ENCODE measurements around the gene WWOX. TPM values are rescaled to one million over a fixed set of nuclear protein-coding genes. Genes with fewer than 3 reads are reported as not detected.

Gene WWOX
- total and polyA plus RNA-seq, 2 donors (not counting 1 experiment from before 2014, with no cell fraction given), result 10.5 to 42.3 TPM

DNA sequence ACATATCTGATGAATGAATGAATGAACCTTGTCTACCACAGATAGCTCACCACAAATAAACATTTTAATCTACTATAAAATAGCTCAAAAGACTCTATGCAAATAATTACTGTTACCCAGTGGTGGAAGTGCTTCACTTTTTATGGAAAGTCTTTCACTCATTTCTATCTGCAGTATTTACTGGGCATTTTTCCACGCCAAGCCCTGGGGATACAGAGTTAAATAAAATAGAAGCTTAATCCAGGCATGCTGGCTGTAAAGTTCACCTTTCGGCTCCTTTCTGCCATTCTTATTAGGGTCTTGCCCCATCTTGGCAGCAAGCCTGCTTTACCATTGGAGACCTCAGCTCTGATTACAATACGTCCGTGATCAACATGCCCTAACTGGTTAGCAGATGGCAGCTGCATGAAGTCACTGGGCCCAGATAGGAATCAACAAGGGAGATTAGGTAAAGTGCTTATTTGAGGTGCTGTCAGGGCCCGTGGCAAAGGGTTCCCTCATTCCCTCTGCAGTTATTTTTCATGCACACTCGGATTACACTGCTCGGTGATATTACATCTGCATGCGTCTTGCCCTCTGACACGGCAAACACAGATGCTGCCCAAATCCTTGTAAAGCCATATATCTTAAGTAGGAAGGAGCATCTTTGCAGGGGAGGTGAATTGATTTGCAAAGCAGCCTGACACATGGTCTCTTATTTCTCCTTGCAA lies 648.9 kb downstream of the WWOX start:
- Mint-ChIP-seq H3K4me3 (no peak overlapping the region), H3K9me3 (ENCODE audit: insufficient read depth) (no peaks in the 10 kb centered on the region), H3K4me1 (peaks cover 74% of the 10 kb centered on the region), H3K27ac (peak overlapping the region; percentile 18), H3K27me3 (no peaks in the 10 kb centered on the region)
- no peaks in the 10 kb centered on the region for H3K9me3 ChIP-seq (ENCODE audit: control extremely low read depth in 1 of 3, control insufficient read depth in 2 of 3, insufficient read depth in 1 of 3, low read length in 2 of 3)
- H3K36me3 ChIP-seq (replicated peaks in 1 of 2; ENCODE audit: control extremely low read depth in 1 of 2, control insufficient read depth in 1 of 2, extremely low read depth in 1 of 2, insufficient read depth in 2 of 2, low read length in 1 of 2), result no peaks in the 10 kb centered on the region
- no peaks in the 10 kb centered on the region for H4K20me1 ChIP-seq (ENCODE audit: control insufficient read depth, insufficient read depth, low read length, poor library complexity, severe bottlenecking)
- H3K79me2 ChIP-seq (ENCODE audit: control insufficient read depth, insufficient read depth, low read length), result peaks cover 9% of the 10 kb centered on the region
- H3K27ac ChIP-seq (ENCODE audit: low read length in 2 of 2), result peak overlapping the region; percentile 20 to 69
- H3K9ac ChIP-seq (ENCODE audit: low read length), result no peak overlapping the region
- peak overlapping the region; percentile 63 for H3K4me2 ChIP-seq (replicated peaks; ENCODE audit: low read depth, low read length, poor library complexity, severe bottlenecking)
- TF ChIP-seq, protein P1, sequence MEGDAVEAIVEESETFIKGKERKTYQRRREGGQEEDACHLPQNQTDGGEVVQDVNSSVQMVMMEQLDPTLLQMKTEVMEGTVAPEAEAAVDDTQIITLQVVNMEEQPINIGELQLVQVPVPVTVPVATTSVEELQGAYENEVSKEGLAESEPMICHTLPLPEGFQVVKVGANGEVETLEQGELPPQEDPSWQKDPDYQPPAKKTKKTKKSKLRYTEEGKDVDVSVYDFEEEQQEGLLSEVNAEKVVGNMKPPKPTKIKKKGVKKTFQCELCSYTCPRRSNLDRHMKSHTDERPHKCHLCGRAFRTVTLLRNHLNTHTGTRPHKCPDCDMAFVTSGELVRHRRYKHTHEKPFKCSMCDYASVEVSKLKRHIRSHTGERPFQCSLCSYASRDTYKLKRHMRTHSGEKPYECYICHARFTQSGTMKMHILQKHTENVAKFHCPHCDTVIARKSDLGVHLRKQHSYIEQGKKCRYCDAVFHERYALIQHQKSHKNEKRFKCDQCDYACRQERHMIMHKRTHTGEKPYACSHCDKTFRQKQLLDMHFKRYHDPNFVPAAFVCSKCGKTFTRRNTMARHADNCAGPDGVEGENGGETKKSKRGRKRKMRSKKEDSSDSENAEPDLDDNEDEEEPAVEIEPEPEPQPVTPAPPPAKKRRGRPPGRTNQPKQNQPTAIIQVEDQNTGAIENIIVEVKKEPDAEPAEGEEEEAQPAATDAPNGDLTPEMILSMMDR (IDR thresholded peaks at IDR 0.05), result no peak
- TF ChIP-seq EZH2 (IDR thresholded peaks at IDR 0.05; ENCODE audit: borderline replicate concordance, insufficient read depth, low read depth, low read length, poor library complexity, severe bottlenecking), result no peak
- peaks cover 57% of the 10 kb centered on the region in 2 donors for H3K4me1 ChIP-seq (ENCODE audit: control insufficient read depth in 2 of 2, insufficient read depth in 2 of 2, low read length in 2 of 2)
- intact Hi-C loops (cut with micrococcal nuclease), result no loop called here
- no peak overlapping the region for H2AFZ ChIP-seq (ENCODE audit: insufficient read depth, low read depth, low read length, poor library complexity, severe bottlenecking)
- WGBS (ENCODE audit: insufficient coverage), result 93% methylated on average over 4 of the region's 9 CpGs
- no peak overlapping the region for H3K4me3 ChIP-seq (ENCODE audit: control extremely low read depth in 1 of 5, extremely low read depth in 1 of 5, insufficient read depth in 1 of 5, low read depth in 2 of 5, low read length in 4 of 5)
- DNase-seq (no peak), ATAC-seq (ENCODE audit: low read depth) (no peak)
- CTCF ChIA-PET, result interaction anchor here (0.6 to 1.3 kb wide), 2 partner anchors 24 to 42 kb away, joined by 3 to 4 read pairs; no protein-coding TSS in a partner anchor
- H3K27me3 ChIP-seq (replicated peaks in 1 of 4; ENCODE audit: control extremely low read depth in 1 of 4, control insufficient read depth in 3 of 4, insufficient read depth in 4 of 4, low read length in 3 of 4), result no peaks in the 10 kb centered on the region
- POLR2A ChIA-PET, result no interaction called here

DNA sequence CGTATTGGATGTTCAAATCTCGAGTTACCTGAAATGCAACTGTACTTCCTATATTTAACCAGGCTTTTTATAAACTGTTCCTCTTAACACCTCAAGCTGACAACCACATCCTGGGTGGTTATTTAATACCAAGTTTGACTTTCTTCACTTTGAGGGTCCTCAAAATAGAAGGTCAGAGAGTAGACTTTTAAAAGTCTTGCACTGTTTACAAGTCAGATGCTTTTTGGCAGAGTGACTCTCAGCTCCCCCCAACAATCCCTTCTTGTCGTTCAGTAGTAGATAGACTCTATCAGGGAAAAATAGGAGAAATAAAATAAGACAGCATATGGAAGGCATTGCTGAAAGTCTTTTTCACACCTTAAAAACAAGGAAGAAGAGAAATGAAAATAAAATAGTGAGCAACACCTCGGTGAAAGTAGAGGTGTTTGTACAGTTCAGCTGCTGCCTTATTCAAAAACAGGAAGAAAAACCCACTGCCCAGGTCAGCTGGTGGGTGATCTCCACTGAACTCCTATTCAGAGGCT lies 650.4 kb downstream of the WWOX start:
- POLR2A ChIA-PET, result no interaction called here
- Histone ChIP-seq H3K9ac (ENCODE audit: low read length) (peak overlapping the region; percentile 64), H3K27ac (ENCODE audit: low read length in 2 of 2) (peak overlapping the region; percentile 69 to 80), H3K4me3 (ENCODE audit: control extremely low read depth in 1 of 5, extremely low read depth in 1 of 5, insufficient read depth in 1 of 5, low read depth in 2 of 5, low read length in 4 of 5) (peak overlapping the region in 4 of 5 experiments; percentile 34 to 80 (median 50)), H3K36me3 (replicated peaks in 1 of 2; ENCODE audit: control extremely low read depth in 1 of 2, control insufficient read depth in 1 of 2, extremely low read depth in 1 of 2, insufficient read depth in 2 of 2, low read length in 1 of 2) (no peaks in the 10 kb centered on the region), H3K9me3 (ENCODE audit: control extremely low read depth in 1 of 3, control insufficient read depth in 2 of 3, insufficient read depth in 1 of 3, low read length in 2 of 3) (no peaks in the 10 kb centered on the region), H3K4me1 (ENCODE audit: control insufficient read depth in 2 of 2, insufficient read depth in 2 of 2, low read length in 2 of 2) (peaks cover 56% of the 10 kb centered on the region in 2 donors), H3K27me3 (replicated peaks in 1 of 4; ENCODE audit: control extremely low read depth in 1 of 4, control insufficient read depth in 3 of 4, insufficient read depth in 4 of 4, low read length in 3 of 4) (no peaks in the 10 kb centered on the region), H4K20me1 (ENCODE audit: control insufficient read depth, insufficient read depth, low read length, poor library complexity, severe bottlenecking) (no peaks in the 10 kb centered on the region), H3K4me2 (replicated peaks; ENCODE audit: low read depth, low read length, poor library complexity, severe bottlenecking) (peak overlapping the region; percentile 63), H3K79me2 (ENCODE audit: control insufficient read depth, insufficient read depth, low read length) (peaks cover 19% of the 10 kb centered on the region), H2AFZ (ENCODE audit: insufficient read depth, low read depth, low read length, poor library complexity, severe bottlenecking) (peak overlapping the region; percentile 3)
- intact Hi-C loops (cut with micrococcal nuclease), result no loop called here
- Mint-ChIP-seq H3K27ac (peak overlapping the region; percentile 90), H3K9me3 (ENCODE audit: insufficient read depth) (no peaks in the 10 kb centered on the region), H3K4me3 (peak overlapping the region; percentile 82), H3K4me1 (peaks cover 73% of the 10 kb centered on the region), H3K27me3 (no peaks in the 10 kb centered on the region)
- no CpG with 5 or more reads among the region's 4 CpGs for WGBS (ENCODE audit: insufficient coverage)
- DNase-seq, result peak; percentile 54
- CTCF ChIA-PET, result interaction anchor here (1.3 to 1.5 kb wide), 2 partner anchors 20 to 23 kb away, joined by 3 to 8 read pairs; no protein-coding TSS in a partner anchor
- ATAC-seq (ENCODE audit: low read depth), result peak; percentile 68
- TF ChIP-seq, protein P1 (IDR thresholded peaks at IDR 0.05), result no peak
- TF ChIP-seq EZH2 (IDR thresholded peaks at IDR 0.05; ENCODE audit: borderline replicate concordance, insufficient read depth, low read depth, low read length, poor library complexity, severe bottlenecking), result no peak
